CD4-positive, alpha-beta memory T cell (primary cell): ENCODE measurements around the gene PRTFDC1. TPM values are rescaled to one million over a fixed set of nuclear protein-coding genes. Genes with fewer than 3 reads are reported as not detected.

Source experiments
- CTCF ChIA-PET: fragments of 350-600 bp; sonication (Branson Sonifier 250); formaldehyde crosslinking; loops from one replicate; lab custom pipeline; 2021; ENCODE audit warnings: inconsistent platforms; ENCODE audit not compliant: partially characterized antibody; lab: Charles Lee
- POLR2A ChIA-PET: fragments of 350-600 bp; sonication (Branson Sonifier 250); formaldehyde crosslinking; loops from one replicate; lab custom pipeline; 2021; ENCODE audit not compliant: partially characterized antibody; lab: Charles Lee
- DNase-seq, 5 donors: peaks; one replicate each; pipeline versions ENCODE4 v3.0.0 to v3.0.0-alpha.2; 2020 to 2022; ENCODE audit warnings: mixed read lengths in 1 of 5
- H3K27ac ChIP-seq: one replicate; pipeline ENCODE4 v1.7.0; 2013; ENCODE audit warnings: low read depth, low read length
- H3K27me3 ChIP-seq: 2 replicates; pipeline ENCODE4 v1.7.0; 2013; ENCODE audit warnings: mild to moderate bottlenecking, low read length, moderate library complexity; ENCODE audit not compliant: insufficient read depth
- H3K36me3 ChIP-seq: 2 replicates; pipeline ENCODE4 v1.7.0; 2013; ENCODE audit warnings: mild to moderate bottlenecking, low read length, moderate library complexity; ENCODE audit not compliant: insufficient read depth
- H3K4me1 ChIP-seq: 2 replicates; pipeline ENCODE4 v1.7.0; 2013; ENCODE audit warnings: mild to moderate bottlenecking, low read length, moderate library complexity; ENCODE audit not compliant: insufficient read depth
- H3K4me3 ChIP-seq, 2 donors: one replicate each; pipeline ENCODE4 v1.7.0; 2013; ENCODE audit warnings: low read length in 2 of 2, mild to moderate bottlenecking in 1 of 2
- H3K9me3 ChIP-seq, 2 donors: one replicate each; pipeline ENCODE4 v1.7.0; 2013; ENCODE audit warnings: low read length in 2 of 2, control low read depth in 1 of 2; ENCODE audit not compliant: control insufficient read depth in 1 of 2
- H3K27ac Mint-ChIP-seq, 7 donors: one replicate each; pipeline ENCODE4 v1.8.0; 2020 to 2021; ENCODE audit warnings: mixed read lengths in 7 of 7, mild to moderate bottlenecking in 6 of 7, inconsistent platforms in 3 of 7, moderate library complexity in 3 of 7
- H3K27me3 Mint-ChIP-seq, 2 donors: one replicate each; pipeline ENCODE4 v1.8.0; 2020 to 2021; ENCODE audit warnings: mixed read lengths in 2 of 2
- H3K36me3 Mint-ChIP-seq, 2 donors: one replicate each; pipeline ENCODE4 v1.8.0; 2020 to 2021; ENCODE audit warnings: mixed read lengths in 2 of 2, inconsistent platforms in 1 of 2, mild to moderate bottlenecking in 1 of 2
- H3K4me1 Mint-ChIP-seq, 4 donors: one replicate each; pipeline ENCODE4 v1.8.0; 2020 to 2021; ENCODE audit warnings: mixed read lengths in 4 of 4, mild to moderate bottlenecking in 1 of 4
- H3K4me3 Mint-ChIP-seq, 8 donors: one replicate each; pipeline ENCODE4 v1.8.0; 2020 to 2021; ENCODE audit warnings: mixed read lengths in 8 of 8, mild to moderate bottlenecking in 7 of 8, moderate library complexity in 6 of 8, inconsistent platforms in 3 of 8
- H3K9me3 Mint-ChIP-seq, 8 donors: one replicate each; pipeline ENCODE4 v1.8.0; 2020 to 2021; ENCODE audit warnings: mixed read lengths in 8 of 8, mild to moderate bottlenecking in 5 of 8, inconsistent platforms in 3 of 8, moderate library complexity in 1 of 8
- intact Hi-C: fragments of 100-400 bp; cut with micrococcal nuclease; formaldehyde crosslinking; loops from one replicate; pipeline ENCODE4 v1.15.1; 2023
- polyA plus RNA-seq, 2 donors: library from polyadenylated mRNA; unstranded; fragments of 300-500 nt; fragmentation: Illumina TruSeq; gene quantifications; one replicate each; pipeline ENCODE4 v1.2.3, GENCODE V29; 2021
- total RNA-seq, 2 experiments: library from RNA; stranded (reverse); gene quantifications; one replicate each; pipeline ENCODE4 v1.2.3, GENCODE V29; 2021

The PRTFDC1 gene
- total and polyA plus RNA-seq, 4 experiments from 2014 or later, result 0.21 to 0.97 (median 0.31) TPM

- no peaks in the 10 kb centered on the region for H3K9me3 ChIP-seq
- CTCF ChIA-PET, result interaction anchor here (0.8 to 1.9 kb wide), 8 partner anchors 9 to 268 kb away, joined by 3 to 7 read pairs (median 3); partner anchors contain the start of genes ENKUR and THNSL1
- Mint-ChIP-seq H3K4me1 (peaks cover 48 to 95% (median 63%) of the 10 kb centered on the region in 4 donors), H3K9me3 (peaks cover 0 to under 1% (median 0%) of the 10 kb centered on the region in 8 donors), H3K4me3 (peak overlapping the region in 5 of 8 donors; percentile 9 to 61 (median 21)), H3K27me3 (no peaks in the 10 kb centered on the region), H3K27ac (peak overlapping the region; percentile 50 to 91 (median 85)), H3K36me3 (peaks cover 0 to 6% of the 10 kb centered on the region in 2 donors)
- no peak for DNase-seq
- H3K27me3 ChIP-seq, result no peaks in the 10 kb centered on the region
- no peaks in the 10 kb centered on the region for H3K36me3 ChIP-seq
- intact Hi-C loops, result loop anchor here (2.0 kb wide), 2 partner anchors 67 to 131 kb away; partner anchors contain the start of genes ENKUR, PRTFDC1 and THNSL1
- H3K27ac ChIP-seq, result no peak overlapping the region
- no peak overlapping the region for H3K4me3 ChIP-seq
- POLR2A ChIA-PET, result interaction anchor here (0.6 to 1.3 kb wide), 4 partner anchors 10 to 16 kb away, joined by 3 to 4 read pairs (median 3); no protein-coding TSS in a partner anchor
- H3K4me1 ChIP-seq, result peaks cover 92% of the 10 kb centered on the region
Observed at GRCh38 chr10:24885551-24886289, 66.7 kb downstream of the PRTFDC1 start.

GRCh38 chr10:24884793-24885192, 67.6 kb downstream of the PRTFDC1 start:
- Histone ChIP-seq H3K4me3 (no peak overlapping the region), H3K36me3 (no peaks in the 10 kb centered on the region), H3K27ac (no peak overlapping the region), H3K4me1 (peaks cover 90% of the 10 kb centered on the region), H3K27me3 (no peaks in the 10 kb centered on the region), H3K9me3 (no peaks in the 10 kb centered on the region)
- no peaks in the 10 kb centered on the region for H3K36me3 Mint-ChIP-seq
- intact Hi-C loops, result no loop called here
- peaks cover 46 to 91% (median 60%) of the 10 kb centered on the region in 4 donors for H3K4me1 Mint-ChIP-seq
- no peaks in the 10 kb centered on the region for H3K9me3 Mint-ChIP-seq
- H3K27me3 Mint-ChIP-seq, result no peaks in the 10 kb centered on the region
- POLR2A ChIA-PET, result interaction anchor here (0.6 to 1.3 kb wide), 4 partner anchors 11 to 38 kb away, joined by 3 read pairs; no protein-coding TSS in a partner anchor
- CTCF ChIA-PET, result interaction anchor here (1.1 to 1.9 kb wide), 7 partner anchors 10 to 267 kb away, joined by 3 to 7 read pairs (median 3); partner anchors contain the start of genes ENKUR and THNSL1
- peak overlapping the region in 1 of 8 donors; percentile 2 for H3K4me3 Mint-ChIP-seq
- H3K27ac Mint-ChIP-seq, result peak overlapping the region in 6 of 7 donors; percentile 78 to 87 (median 82)
- DNase-seq, result no peak

- ChIA-PET CTCF (interaction anchor here (1.1 to 1.9 kb wide), 7 partner anchors 10 to 267 kb away, joined by 3 to 7 read pairs (median 3); partner anchors contain the start of genes ENKUR and THNSL1), POLR2A (interaction anchor here (0.6 to 3.6 kb wide), 5 partner anchors 10 to 161 kb away, joined by 3 to 25 read pairs (median 13); partner anchors contain the start of genes ARHGAP21 and PRTFDC1)
- Mint-ChIP-seq H3K4me3 (peak overlapping the region in 2 of 8 donors; percentile 2 to 40), H3K4me1 (peaks cover 42 to 88% (median 59%) of the 10 kb centered on the region in 4 donors), H3K36me3 (no peaks in the 10 kb centered on the region), H3K9me3 (no peaks in the 10 kb centered on the region), H3K27me3 (no peaks in the 10 kb centered on the region), H3K27ac (peak overlapping the region; percentile 57 to 87 (median 82))
- no peak overlapping the region for H3K27ac ChIP-seq
- H3K36me3 ChIP-seq, result no peaks in the 10 kb centered on the region
- peaks cover 85% of the 10 kb centered on the region for H3K4me1 ChIP-seq
- H3K4me3 ChIP-seq, result no peak overlapping the region
- intact Hi-C loops, result no loop called here
- no peaks in the 10 kb centered on the region for H3K27me3 ChIP-seq
- H3K9me3 ChIP-seq, result no peaks in the 10 kb centered on the region
- DNase-seq, result no peak
Observed at GRCh38 chr10:24884316-24884715, 68.1 kb downstream of the PRTFDC1 start.

DNA sequence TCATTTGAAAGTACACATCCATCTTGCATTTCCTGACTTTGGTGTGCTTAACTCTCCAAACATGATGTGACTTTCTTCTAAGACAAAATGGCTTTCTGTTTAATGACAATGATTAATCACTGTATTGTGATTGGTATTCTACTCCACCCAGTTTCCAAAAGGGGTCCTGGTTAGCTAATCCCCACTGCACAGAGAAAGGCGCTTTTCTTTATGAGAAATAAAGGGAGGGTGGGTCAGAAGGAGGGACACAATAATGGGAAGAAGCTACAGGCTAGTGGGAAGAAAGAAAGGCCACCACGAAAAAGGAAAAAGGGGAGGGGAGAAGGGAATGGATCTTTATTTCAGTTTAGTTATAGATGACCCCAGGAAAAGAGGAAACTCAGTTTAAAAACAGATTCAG, 69.2 kb downstream of the PRTFDC1 start:
- Histone ChIP-seq H3K27me3 (no peaks in the 10 kb centered on the region), H3K36me3 (no peaks in the 10 kb centered on the region), H3K9me3 (no peaks in the 10 kb centered on the region), H3K4me3 (no peak overlapping the region), H3K27ac (no peak overlapping the region), H3K4me1 (peaks cover 74% of the 10 kb centered on the region)
- Mint-ChIP-seq H3K27ac (peak overlapping the region; percentile 67 to 95 (median 92)), H3K27me3 (no peaks in the 10 kb centered on the region), H3K4me1 (peaks cover 37 to 77% (median 50%) of the 10 kb centered on the region in 4 donors), H3K9me3 (no peaks in the 10 kb centered on the region), H3K36me3 (no peaks in the 10 kb centered on the region), H3K4me3 (peak overlapping the region in 6 of 8 donors; percentile 54 to 74 (median 63))
- intact Hi-C loops, result loop anchor here (2.0 kb wide), 2 partner anchors 14 to 158 kb away; no protein-coding TSS in a partner anchor
- CTCF ChIA-PET, result interaction anchor here (1.3 to 1.8 kb wide), 3 partner anchors 11 to 265 kb away, joined by 3 to 7 read pairs (median 4); no protein-coding TSS in a partner anchor
- no peak for DNase-seq
- POLR2A ChIA-PET, result interaction anchor here (0.9 to 3.6 kb wide), 10 partner anchors 9 to 159 kb away, joined by 3 to 25 read pairs (median 5); partner anchors contain the start of genes ARHGAP21, ENKUR, PRTFDC1 and THNSL1

DNA sequence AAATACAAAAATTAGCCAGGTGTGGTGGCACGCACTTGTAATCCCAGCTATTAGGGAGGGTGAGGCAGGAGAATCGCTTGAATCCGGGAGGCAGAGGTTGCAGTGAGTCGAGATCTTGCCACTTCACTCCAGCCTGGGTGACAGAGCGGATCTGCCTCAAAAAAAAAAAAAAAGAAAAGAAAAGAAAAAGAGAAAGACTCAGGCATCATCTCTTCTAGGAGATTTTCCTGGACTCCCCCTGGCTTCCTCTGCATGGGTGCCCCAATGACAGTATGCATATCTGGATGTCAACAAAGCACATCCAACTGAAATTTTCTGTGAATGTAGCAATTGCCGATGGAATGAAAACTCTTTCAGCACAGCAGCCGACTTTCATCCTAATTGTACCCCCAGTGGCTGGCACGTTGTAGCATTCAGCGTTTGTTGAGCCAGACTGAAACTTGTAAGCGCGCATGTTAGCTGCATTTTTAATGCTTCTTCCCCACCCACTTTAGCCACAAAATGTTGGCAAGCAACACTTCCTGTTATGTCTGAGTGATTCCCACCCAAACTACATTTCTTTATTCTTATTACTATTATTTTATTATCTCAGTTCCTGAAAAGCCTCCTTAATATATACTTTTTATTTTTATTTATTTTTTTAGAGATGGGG, 70.2 kb downstream of the PRTFDC1 start:
- intact Hi-C loops, result loop anchor here (2.0 kb wide), 2 partner anchors 15 to 157 kb away; no protein-coding TSS in a partner anchor
- Histone ChIP-seq H3K4me3 (peak overlapping the region in 1 of 2 donors; percentile 39), H3K9me3 (no peaks in the 10 kb centered on the region), H3K36me3 (no peaks in the 10 kb centered on the region), H3K27ac (peak overlapping the region; percentile 25), H3K4me1 (peaks cover 65% of the 10 kb centered on the region), H3K27me3 (no peaks in the 10 kb centered on the region)
- Mint-ChIP-seq H3K27me3 (no peaks in the 10 kb centered on the region), H3K27ac (peak overlapping the region; percentile 82 to 97 (median 91)), H3K9me3 (no peaks in the 10 kb centered on the region), H3K36me3 (no peaks in the 10 kb centered on the region), H3K4me3 (peak overlapping the region; percentile 74 to 89 (median 86)), H3K4me1 (peaks cover 28 to 67% (median 41%) of the 10 kb centered on the region in 4 donors)
- ChIA-PET CTCF (interaction anchor here (0.6 to 1.8 kb wide), 7 partner anchors 8 to 264 kb away, joined by 3 to 7 read pairs (median 3); no protein-coding TSS in a partner anchor), POLR2A (interaction anchor here (0.9 to 3.6 kb wide), 12 partner anchors 9 to 158 kb away, joined by 3 to 25 read pairs (median 5); partner anchors contain the start of genes ARHGAP21, ENKUR, PRTFDC1 and THNSL1)
- DNase-seq, result peak; percentile 47 to 60 (median 52)

- Histone ChIP-seq H3K36me3 (no peaks in the 10 kb centered on the region), H3K27ac (no peak overlapping the region), H3K4me3 (no peak overlapping the region), H3K27me3 (no peaks in the 10 kb centered on the region), H3K9me3 (no peaks in the 10 kb centered on the region), H3K4me1 (peaks cover 44% of the 10 kb centered on the region)
- peaks cover 0 to 8% (median 6%) of the 10 kb centered on the region in 8 donors for H3K9me3 Mint-ChIP-seq
- no peak overlapping the region for H3K4me3 Mint-ChIP-seq
- intact Hi-C loops, result no loop called here
- H3K4me1 Mint-ChIP-seq, result peaks cover 21 to 45% (median 31%) of the 10 kb centered on the region in 4 donors
- peaks cover 0 to 7% of the 10 kb centered on the region in 2 donors for H3K36me3 Mint-ChIP-seq
- CTCF ChIA-PET, result no interaction called here
- no peak for DNase-seq
- POLR2A ChIA-PET, result no interaction called here
- no peaks in the 10 kb centered on the region for H3K27me3 Mint-ChIP-seq
- peak overlapping the region in 3 of 7 donors; percentile 2 to 57 (median 27) for H3K27ac Mint-ChIP-seq
Observed at GRCh38 chr10:24879861-24880260, 72.5 kb downstream of the PRTFDC1 start.
